ENCODE measurements around the gene STX3. TPM values are rescaled to one million over a fixed set of nuclear protein-coding genes. Genes with fewer than 3 reads are reported as not detected.

Gene STX3
- total and polyA plus RNA-seq, 2 donors (not counting 3 experiments of a cell fraction or from before 2014, with no cell fraction given), result 40.3 to 49.7 TPM

- no peak for DNase-seq (ENCODE audit: low read depth, low spot score)
- POLR2A ChIA-PET, result no interaction called here
- TF ChIP-seq GATA2 (IDR thresholded peaks at IDR 0.05; ENCODE audit: insufficient read depth, insufficient read length, low read depth, low read length) (no peak), CTCF (IDR thresholded peaks at IDR 0.05; ENCODE audit: extremely low read depth in 1 of 2, insufficient read depth in 1 of 2, low read depth in 1 of 2, low read length in 2 of 2) (no peak), FOS (IDR thresholded peaks at IDR 0.05; ENCODE audit: borderline replicate concordance, insufficient read depth, low read length) (no peak), MYC (IDR thresholded peaks at IDR 0.05; ENCODE audit: low read depth, low read length) (no peak), MAX (IDR thresholded peaks at IDR 0.05; ENCODE audit: insufficient read depth, insufficient read length) (no peak), JUN (IDR thresholded peaks at IDR 0.05; ENCODE audit: borderline replicate concordance, insufficient read depth, insufficient read length, low read depth) (no peak), POLR2A (IDR thresholded peaks at IDR 0.05; ENCODE audit: low read depth, low read length) (no peak)
Measured at GRCh38 chr11:59794417-59794816, 39.2 kb downstream of the STX3 start.

More at GRCh38 chr11:59794417-59794816, 39.2 kb downstream of the STX3 start:
- no peak for FAIRE-seq
- Histone ChIP-seq H3K9me3 (replicated peaks; ENCODE audit: control insufficient read depth, insufficient read depth, low read length) (no peaks in the 10 kb centered on the region), H3K9ac (replicated peaks; ENCODE audit: extremely low read depth, insufficient read depth, low read length) (no peak overlapping the region), H3K36me3 (ENCODE audit: control insufficient read depth in 2 of 2, extremely low read depth in 1 of 2, insufficient read depth in 2 of 2, low read length in 2 of 2) (peaks cover 7 to 48% of the 10 kb centered on the region in 2 experiments), H3K79me2 (ENCODE audit: control insufficient read depth, insufficient read depth, low read length) (no peaks in the 10 kb centered on the region), H3K27ac (ENCODE audit: insufficient read depth, low read depth, low read length) (no peak overlapping the region), H3K4me2 (ENCODE audit: insufficient read depth, low read length) (no peak overlapping the region), H4K20me1 (replicated peaks; ENCODE audit: control insufficient read depth, extremely low read depth, insufficient read depth, low read length) (no peaks in the 10 kb centered on the region), H3K27me3 (ENCODE audit: control insufficient read depth in 2 of 2, insufficient read depth in 2 of 2, low read length in 2 of 2) (no peaks in the 10 kb centered on the region), H2AFZ (ENCODE audit: low read depth, low read length) (no peak overlapping the region), H3K4me3 (replicated peaks in 1 of 3; ENCODE audit: insufficient read depth in 1 of 3, low read depth in 1 of 3, low read length in 3 of 3) (no peak overlapping the region), H3K4me1 (ENCODE audit: control insufficient read depth, extremely low read depth, insufficient read depth, low read length) (peaks cover 2% of the 10 kb centered on the region), H3K9me1 (replicated peaks; ENCODE audit: control insufficient read depth, extremely low read depth, insufficient read depth, low read length) (no peaks in the 10 kb centered on the region)
- intact Hi-C loops (cut with micrococcal nuclease) (no loop called here), dilution Hi-C loops (cut with MboI; ENCODE audit: extremely low pct_ligation_motif_present, low sequenced_read_pairs) (no loop called here)
- BruUV-seq (replicated peaks), result no TSS peak
- CTCF ChIA-PET, result interaction anchor here (1.1 kb wide), 1 partner anchor 15 kb away, joined by 3 read pairs; no protein-coding TSS in a partner anchor
